PC-3 (cell line): ENCODE results near the gene HEPACAM2. TPM values are rescaled to one million over a fixed set of nuclear protein-coding genes. Genes with fewer than 3 reads are reported as not detected.

Source experiments
- ATAC-seq: fragments of 200-7000 bp; cut with Tn5 transposase; 2 replicates; pipeline ENCODE4 v1.9.1; 2020; ENCODE audit warnings: mild to moderate bottlenecking, moderate library complexity
- BruUV-seq: library from RNA; stranded (reverse); fragments of 400-500 nt; replicated peaks from 2 replicates; lab custom pipeline; 2021; lab: Mats Ljungman, UMichigan
- CTCF ChIA-PET: fragments of 300-600 bp; sonication (Branson Sonifier 250); formaldehyde crosslinking; loops from one replicate; lab custom pipeline; 2022; ENCODE audit warnings: antibody characterized with exemption; lab: Charles Lee
- POLR2A ChIA-PET: fragments of 300-600 bp; sonication (Branson Sonifier 250); formaldehyde crosslinking; loops from one replicate; lab custom pipeline; 2022; ENCODE audit warnings: antibody characterized with exemption; ENCODE audit not compliant: unreplicated experiment; lab: Charles Lee
- DNase-seq: peaks from one replicate; pipeline ENCODE4 v3.0.0-alpha.2; 2015
- H2AFZ ChIP-seq: fragments of 300-600 bp; sonication (generic); 2 replicates; pipeline ENCODE4 v1.6.0; 2016; ENCODE audit warnings: antibody characterized with exemption, low read length
- H3F3A ChIP-seq: fragments of 300-600 bp; sonication (generic); one replicate; pipeline ENCODE4 v1.6.0; 2017; ENCODE audit warnings: antibody characterized with exemption, low read length, control low read depth, mild to moderate bottlenecking; ENCODE audit not compliant: unreplicated experiment
- H3K27ac ChIP-seq: fragments of 300-600 bp; sonication (generic); 2 replicates; pipeline ENCODE4 v1.5.1; 2016; ENCODE audit warnings: mild to moderate bottlenecking, low read length
- H3K27me3 ChIP-seq: fragments of 300-600 bp; sonication (generic); 2 replicates; pipeline ENCODE4 v1.6.1; 2016; ENCODE audit warnings: low read length, mixed read lengths
- H3K36me3 ChIP-seq: fragments of 300-600 bp; sonication (generic); 2 replicates; pipeline ENCODE4 v1.6.1; 2016; ENCODE audit warnings: low read depth, mixed run types, low read length, mixed read lengths
- H3K4me1 ChIP-seq: fragments of 300-600 bp; sonication (generic); 2 replicates; pipeline ENCODE4 v1.5.1; 2016; ENCODE audit warnings: low read length; ENCODE audit not compliant: insufficient read depth
- H3K4me2 ChIP-seq: fragments of 300-600 bp; sonication (generic); 2 replicates; pipeline ENCODE4 v1.6.0; 2016; ENCODE audit warnings: low read length
- H3K4me3 ChIP-seq: fragments of 300-600 bp; sonication (generic); 2 replicates; pipeline ENCODE4 v1.5.1; 2016; ENCODE audit warnings: mild to moderate bottlenecking, low read length, mixed read lengths
- H3K79me2 ChIP-seq: fragments of 300-600 bp; sonication (generic); 2 replicates; pipeline ENCODE4 v1.6.1; 2017; ENCODE audit warnings: low read length, mixed read lengths
- H3K9ac ChIP-seq: fragments of 300-600 bp; sonication (generic); 2 replicates; pipeline ENCODE4 v1.6.0; 2016; ENCODE audit warnings: mild to moderate bottlenecking, low read length
- H3K9me2 ChIP-seq: fragments of 300-600 bp; sonication (generic); replicated peaks from 2 replicates; pipeline ENCODE4 v1.6.1; 2016; ENCODE audit warnings: mixed run types, low read length, mixed read lengths
- H3K9me3 ChIP-seq: fragments of 300-600 bp; sonication (generic); 2 replicates; pipeline ENCODE4 v1.6.1; 2016; ENCODE audit warnings: low read length, mixed read lengths
- H4K20me1 ChIP-seq: fragments of 300-600 bp; sonication (generic); 2 replicates; pipeline ENCODE4 v1.6.1; 2016; ENCODE audit warnings: low read length, mixed read lengths
- CTCF ChIP-seq: fragments of 300-600 bp; sonication (generic); conservative IDR thresholded peaks from 2 replicates; pipeline ENCODE4 v1.5.1; 2017; ENCODE audit warnings: antibody characterized with exemption, low read depth, mild to moderate bottlenecking, low read length
- EZH2 ChIP-seq: fragments of 300-600 bp; sonication (generic); IDR thresholded peaks from one replicate; pipeline ENCODE4 v1.6.1; 2017; ENCODE audit warnings: antibody characterized with exemption, mild to moderate bottlenecking, low read length; ENCODE audit not compliant: unreplicated experiment
- EZH2phosphoT487 ChIP-seq: fragments of 300-600 bp; sonication (generic); IDR thresholded peaks from 2 replicates; pipeline ENCODE4 v1.6.1; 2018; ENCODE audit warnings: mild to moderate bottlenecking, antibody characterized with exemption, low read length, borderline replicate concordance
- intact Hi-C: fragments of 100-400 bp; cut with micrococcal nuclease; formaldehyde crosslinking; loops from 2 replicates; pipeline ENCODE4 v1.9.0; 2023
- total RNA-seq: library from RNA; depleted of rRNA; stranded (reverse); fragments of >200 nt; gene quantifications from 2 replicates; pipeline ENCODE4 v1.2.3, GENCODE V29; 2014

Gene HEPACAM2
- total RNA-seq, 1 experiment from 2014 or later: not detected

- POLR2A ChIA-PET: no interaction called here
- peak; percentile 50 for ATAC-seq
- CTCF ChIA-PET: no interaction called here
- Histone ChIP-seq H3K27ac (no peak overlapping the region), H3K4me2 (peak overlapping the region; percentile 31; the same call in 1 of the 2 replicates), H3K9me2 (no peaks in the 10 kb centered on the region), H3K4me3 (no peak overlapping the region), H3K9ac (no peak overlapping the region), H3K4me1 (no peaks in the 10 kb centered on the region), H3K27me3 (no peaks in the 10 kb centered on the region), H3K9me3 (no peaks in the 10 kb centered on the region), H3F3A (no peaks in the 10 kb centered on the region), H3K79me2 (no peaks in the 10 kb centered on the region), H4K20me1 (no peaks in the 10 kb centered on the region), H2AFZ (no peak overlapping the region), H3K36me3 (no peaks in the 10 kb centered on the region)
- BruUV-seq: no TSS peak
- TF ChIP-seq EZH2 (no peak), EZH2phosphoT487 (no peak), CTCF (no peak)
- DNase-seq: no peak
- intact Hi-C loops: no loop called here
Measured at GRCh38 chr7:93165447-93165846, 60.8 kb downstream of the HEPACAM2 start.

- no peaks in the 10 kb centered on the region for H3K36me3 ChIP-seq
- no peaks in the 10 kb centered on the region for H3K27me3 ChIP-seq
- no peaks in the 10 kb centered on the region for H3K4me1 ChIP-seq
- intact Hi-C loops: no loop called here
- ChIA-PET CTCF (no interaction called here), POLR2A (no interaction called here)
- H4K20me1 ChIP-seq: no peaks in the 10 kb centered on the region
- H3K9me3 ChIP-seq: no peaks in the 10 kb centered on the region
- no TSS peak for BruUV-seq
- TF ChIP-seq EZH2phosphoT487 (no peak), EZH2 (no peak), CTCF (no peak)
- H3K27ac ChIP-seq: no peak overlapping the region
- no peak overlapping the region for H2AFZ ChIP-seq
- DNase-seq: no peak
- no peaks in the 10 kb centered on the region for H3K79me2 ChIP-seq
- H3K9ac ChIP-seq: no peak overlapping the region
- H3K4me3 ChIP-seq: no peak overlapping the region
- H3K4me2 ChIP-seq: no peak overlapping the region
- no peaks in the 10 kb centered on the region for H3F3A ChIP-seq
- H3K9me2 ChIP-seq: no peaks in the 10 kb centered on the region
- no peak for ATAC-seq
Measured at GRCh38 chr7:93164766-93165165, 61.5 kb downstream of the HEPACAM2 start.

GRCh38 chr7:93161181-93161762, 65.0 kb downstream of the HEPACAM2 start:
- Histone ChIP-seq H4K20me1 (no peaks in the 10 kb centered on the region), H3K4me3 (no peak overlapping the region), H3F3A (no peaks in the 10 kb centered on the region), H3K9me2 (no peaks in the 10 kb centered on the region), H3K9me3 (no peaks in the 10 kb centered on the region), H3K27me3 (no peaks in the 10 kb centered on the region), H2AFZ (no peak overlapping the region), H3K79me2 (no peaks in the 10 kb centered on the region), H3K9ac (no peak overlapping the region), H3K4me1 (no peaks in the 10 kb centered on the region), H3K4me2 (no peak overlapping the region), H3K36me3 (no peaks in the 10 kb centered on the region), H3K27ac (no peak overlapping the region)
- intact Hi-C loops: no loop called here
- POLR2A ChIA-PET: no interaction called here
- TF ChIP-seq CTCF: no peak
- no peak for TF ChIP-seq EZH2phosphoT487
- no peak for TF ChIP-seq EZH2
- ATAC-seq (no peak), DNase-seq (no peak)
- CTCF ChIA-PET: no interaction called here
- BruUV-seq: no TSS peak
